Naive thymus-derived CD4-positive, alpha-beta T cell (primary cell): ENCODE results near the gene SH3RF3. TPM values are rescaled to one million over a fixed set of nuclear protein-coding genes. Genes with fewer than 3 reads are reported as not detected.

ENCODE experiments used
- ATAC-seq: fragments of 150-1000 bp; cut with Tn5 transposase; 2 replicates; pipeline ENCODE4 v1.10.0; 2021; ENCODE audit warnings: mild to moderate bottlenecking, moderate library complexity
- CTCF ChIA-PET: fragments of 350-600 bp; sonication (Branson Sonifier 250); formaldehyde crosslinking; loops from one replicate; lab custom pipeline; 2021; ENCODE audit warnings: antibody characterized with exemption; lab: Charles Lee
- POLR2A ChIA-PET: fragments of 350-600 bp; sonication (Branson Sonifier 250); formaldehyde crosslinking; loops from one replicate; lab custom pipeline; 2021; ENCODE audit warnings: antibody characterized with exemption, inconsistent platforms; lab: Charles Lee
- DNase-seq, 9 donors: peaks; one replicate each; pipeline versions ENCODE4 v3.0.0 to v3.0.0-alpha.2; 2020 to 2022; ENCODE audit warnings: mixed read lengths in 1 of 9
- H3K27ac ChIP-seq: one replicate; pipeline ENCODE4 v1.7.0; 2013; ENCODE audit warnings: mild to moderate bottlenecking, low read depth, low read length, moderate library complexity
- H3K27me3 ChIP-seq, 2 donors: one replicate each; pipeline ENCODE4 v1.7.0; 2013; ENCODE audit warnings: low read length in 2 of 2, mild to moderate bottlenecking in 2 of 2, moderate library complexity in 2 of 2; ENCODE audit not compliant: control insufficient read depth in 2 of 2, insufficient read depth in 2 of 2
- H3K36me3 ChIP-seq, 3 experiments: 1 replicate in 2 of 3; 2 replicates in 1 of 3; pipeline ENCODE4 v1.7.0; 2013; ENCODE audit warnings: low read length in 3 of 3, mild to moderate bottlenecking in 3 of 3, moderate library complexity in 1 of 3; ENCODE audit not compliant: insufficient read depth in 3 of 3, control insufficient read depth in 2 of 3
- H3K4me1 ChIP-seq, 2 donors: one replicate each; pipeline ENCODE4 v1.7.0; 2013; ENCODE audit warnings: low read length in 2 of 2, mild to moderate bottlenecking in 2 of 2, moderate library complexity in 1 of 2; ENCODE audit not compliant: control insufficient read depth in 2 of 2, insufficient read depth in 2 of 2
- H3K4me3 ChIP-seq: 2 replicates; pipeline ENCODE4 v1.7.0; 2013; ENCODE audit warnings: mild to moderate bottlenecking, low read length
- H3K9me3 ChIP-seq, 3 experiments: 1 replicate in 2 of 3; 2 replicates in 1 of 3; pipeline ENCODE4 v1.7.0; 2013; ENCODE audit warnings: low read length in 3 of 3; ENCODE audit not compliant: control insufficient read depth in 2 of 3
- H3K27ac Mint-ChIP-seq, 9 donors: one replicate each; pipeline ENCODE4 v1.8.0; 2020 to 2022; ENCODE audit warnings: mixed read lengths in 9 of 9, mild to moderate bottlenecking in 8 of 9, moderate library complexity in 5 of 9, inconsistent platforms in 2 of 9
- H3K27me3 Mint-ChIP-seq, 5 donors: one replicate each; pipeline ENCODE4 v1.8.0; 2021 to 2022; ENCODE audit warnings: mixed read lengths in 5 of 5, mild to moderate bottlenecking in 1 of 5
- H3K36me3 Mint-ChIP-seq, 5 donors: one replicate each; pipeline ENCODE4 v1.8.0; 2020 to 2022; ENCODE audit warnings: mixed read lengths in 5 of 5, mild to moderate bottlenecking in 3 of 5, inconsistent platforms in 1 of 5
- H3K4me1 Mint-ChIP-seq, 7 donors: one replicate each; pipeline ENCODE4 v1.8.0; 2020 to 2022; ENCODE audit warnings: mixed read lengths in 7 of 7, mild to moderate bottlenecking in 3 of 7, inconsistent platforms in 1 of 7
- H3K4me3 Mint-ChIP-seq, 10 donors: one replicate each; pipeline ENCODE4 v1.8.0; 2020 to 2022; ENCODE audit warnings: mild to moderate bottlenecking in 10 of 10, mixed read lengths in 10 of 10, moderate library complexity in 6 of 10, inconsistent platforms in 2 of 10
- H3K9me3 Mint-ChIP-seq, 11 donors: one replicate each; pipeline ENCODE4 v1.8.0; 2020 to 2022; ENCODE audit warnings: mixed read lengths in 11 of 11, mild to moderate bottlenecking in 4 of 11, inconsistent platforms in 1 of 11, moderate library complexity in 1 of 11
- intact Hi-C, 2 donors: fragments of 100-400 bp; cut with micrococcal nuclease; formaldehyde crosslinking; loops; one replicate each; pipeline ENCODE4 v1.15.1; 2023
- polyA plus RNA-seq, 2 donors: library from polyadenylated mRNA; unstranded; fragments of 300-500 nt; fragmentation: Illumina TruSeq; gene quantifications; one replicate each; pipeline ENCODE4 v1.2.3, GENCODE V29; 2021
- total RNA-seq, 6 experiments: library from RNA in 5 of 6; stranded (reverse) in 5 of 6; gene quantifications; 1 replicate in 5 of 6; 2 replicates in 1 of 6; pipeline ENCODE4 v1.2.3 and lab custom pipeline; 2021 to 2026

The SH3RF3 gene
- total and polyA plus RNA-seq, 7 experiments from 2014 or later = 0.19 to 11.5 (median 4.8) TPM

DNA sequence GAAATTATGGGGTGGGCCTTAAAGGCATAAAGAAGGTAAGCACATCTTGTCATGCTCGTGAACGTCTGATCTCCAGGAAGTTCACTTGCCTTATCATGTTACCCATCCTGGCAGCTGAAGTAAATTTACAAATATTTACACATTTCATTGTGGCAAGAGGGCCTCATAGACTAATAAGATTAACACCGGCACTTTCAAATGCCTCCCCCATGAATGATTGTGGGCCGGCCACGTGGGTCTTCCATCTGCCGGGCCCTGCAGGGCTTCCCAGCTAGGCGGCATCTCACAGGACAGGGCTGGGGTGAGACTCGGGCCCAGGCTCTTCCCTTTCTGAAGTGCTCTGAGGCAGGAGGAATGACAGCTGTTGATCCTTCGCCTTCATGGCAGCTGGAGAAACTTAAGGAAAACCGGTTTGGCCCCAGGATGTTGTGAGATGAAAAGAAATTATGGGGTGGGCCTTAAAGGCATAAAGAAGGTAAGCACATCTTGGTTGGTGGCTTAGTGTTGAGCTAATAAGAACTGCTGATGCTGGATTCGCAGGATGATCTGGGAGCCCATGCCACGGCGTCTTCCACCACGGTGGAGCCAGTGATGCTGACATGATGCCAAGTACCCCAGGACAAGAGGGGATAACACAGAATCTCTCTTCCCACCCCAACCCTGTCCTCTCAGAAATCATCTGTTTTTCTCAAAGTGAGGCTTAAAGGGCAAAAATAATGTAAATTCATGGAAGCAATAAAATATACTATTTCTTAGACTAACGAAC lies 308.5 kb downstream of the SH3RF3 start:
- Histone ChIP-seq H3K4me1 (no peaks in the 10 kb centered on the region), H3K9me3 (peaks cover 0 to 13% (median 0%) of the 10 kb centered on the region in 3 experiments), H3K36me3 (peaks cover 0 to 25% (median 0%) of the 10 kb centered on the region in 3 experiments), H3K27me3 (no peaks in the 10 kb centered on the region), H3K27ac (no peak overlapping the region), H3K4me3 (no peak overlapping the region)
- H3K27ac Mint-ChIP-seq = no peak overlapping the region
- POLR2A ChIA-PET = no interaction called here
- DNase-seq (no peak), ATAC-seq (no peak)
- no peaks in the 10 kb centered on the region for H3K4me1 Mint-ChIP-seq
- no peak overlapping the region for H3K4me3 Mint-ChIP-seq
- CTCF ChIA-PET = no interaction called here
- H3K9me3 Mint-ChIP-seq = peaks cover 13 to 35% (median 24%) of the 10 kb centered on the region in 11 donors
- intact Hi-C loops = no loop called here
- peaks cover 11 to 86% (median 51%) of the 10 kb centered on the region in 5 donors for H3K36me3 Mint-ChIP-seq
- peaks cover 0 to 2% (median 0%) of the 10 kb centered on the region in 5 donors for H3K27me3 Mint-ChIP-seq

DNA sequence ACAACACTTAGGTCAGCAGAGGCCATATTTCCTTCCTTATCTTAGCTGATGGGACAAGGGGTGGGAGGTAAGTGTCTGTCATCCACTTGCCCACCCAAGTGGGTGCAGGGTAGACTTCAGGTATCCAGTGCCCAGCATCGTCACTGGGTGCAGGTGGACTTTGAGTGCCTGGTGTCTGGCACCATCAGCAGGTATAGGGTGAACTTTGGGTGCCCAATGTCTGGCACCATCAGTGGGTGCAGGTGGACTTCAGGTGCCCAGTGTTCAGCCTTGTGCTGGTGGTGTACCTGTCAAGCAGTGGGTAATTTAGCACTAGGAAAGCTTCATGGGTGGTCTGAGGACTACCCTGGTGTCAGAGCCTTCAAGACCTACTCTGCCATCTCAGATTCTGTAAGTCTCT lies 309.1 kb downstream of the SH3RF3 start:
- H3K4me1 Mint-ChIP-seq = no peaks in the 10 kb centered on the region
- peaks cover 0 to 2% (median 0%) of the 10 kb centered on the region in 5 donors for H3K27me3 Mint-ChIP-seq
- CTCF ChIA-PET = no interaction called here
- Histone ChIP-seq H3K27ac (no peak overlapping the region), H3K4me1 (no peaks in the 10 kb centered on the region), H3K9me3 (peaks cover 0 to 16% (median 4%) of the 10 kb centered on the region in 3 experiments), H3K27me3 (no peaks in the 10 kb centered on the region), H3K36me3 (peaks cover 0 to 25% (median 0%) of the 10 kb centered on the region in 3 experiments), H3K4me3 (no peak overlapping the region)
- POLR2A ChIA-PET = no interaction called here
- no peak for DNase-seq
- H3K36me3 Mint-ChIP-seq = peaks cover 11 to 83% (median 58%) of the 10 kb centered on the region in 5 donors
- ATAC-seq = no peak
- peaks cover 13 to 42% (median 29%) of the 10 kb centered on the region in 11 donors for H3K9me3 Mint-ChIP-seq
- H3K4me3 Mint-ChIP-seq = no peak overlapping the region
- no peak overlapping the region for H3K27ac Mint-ChIP-seq
- intact Hi-C loops = no loop called here

DNA sequence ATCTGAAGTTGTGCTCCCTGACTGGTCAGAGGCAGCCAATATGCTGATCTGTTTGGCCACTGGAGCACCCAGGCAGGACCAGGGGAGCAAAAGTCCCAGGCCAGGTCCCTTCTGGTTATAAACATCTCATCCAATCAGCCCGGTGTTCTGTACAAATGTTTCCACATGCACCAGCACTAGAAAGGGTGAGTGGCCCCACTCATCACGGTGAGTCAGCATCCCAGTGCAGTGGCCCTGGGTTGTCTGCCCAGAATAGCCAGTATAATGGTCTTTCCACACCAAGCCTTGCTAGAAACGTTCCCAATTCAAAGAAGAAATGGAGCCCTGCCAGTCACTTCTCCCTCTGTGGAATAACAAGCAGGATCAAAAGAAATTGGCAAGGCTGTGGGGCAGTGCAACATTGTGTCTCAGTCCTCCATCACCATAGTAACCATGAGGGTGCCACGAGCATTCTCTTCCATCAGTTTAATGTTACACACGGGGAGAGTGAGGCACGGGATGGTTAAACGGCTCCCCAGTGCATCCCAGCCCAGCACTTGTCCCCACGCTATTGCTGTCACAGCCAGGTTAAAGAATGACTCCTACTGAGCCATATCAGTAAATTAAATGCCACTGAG lies 309.9 kb downstream of the SH3RF3 start:
- Histone ChIP-seq H3K4me3 (no peak overlapping the region), H3K36me3 (peaks cover 0 to 25% (median 0%) of the 10 kb centered on the region in 3 experiments), H3K4me1 (no peaks in the 10 kb centered on the region), H3K27ac (no peak overlapping the region), H3K9me3 (peaks cover 0 to 16% (median 6%) of the 10 kb centered on the region in 3 experiments), H3K27me3 (no peaks in the 10 kb centered on the region)
- intact Hi-C loops = no loop called here
- Mint-ChIP-seq H3K27ac (no peak overlapping the region), H3K4me1 (no peaks in the 10 kb centered on the region), H3K4me3 (no peak overlapping the region), H3K36me3 (peaks cover 11 to 87% (median 65%) of the 10 kb centered on the region in 5 donors), H3K27me3 (peaks cover 0 to 2% (median 0%) of the 10 kb centered on the region in 5 donors), H3K9me3 (peaks cover 13 to 49% (median 29%) of the 10 kb centered on the region in 11 donors)
- CTCF ChIA-PET = no interaction called here
- ATAC-seq (no peak), DNase-seq (no peak)
- POLR2A ChIA-PET = no interaction called here

DNA sequence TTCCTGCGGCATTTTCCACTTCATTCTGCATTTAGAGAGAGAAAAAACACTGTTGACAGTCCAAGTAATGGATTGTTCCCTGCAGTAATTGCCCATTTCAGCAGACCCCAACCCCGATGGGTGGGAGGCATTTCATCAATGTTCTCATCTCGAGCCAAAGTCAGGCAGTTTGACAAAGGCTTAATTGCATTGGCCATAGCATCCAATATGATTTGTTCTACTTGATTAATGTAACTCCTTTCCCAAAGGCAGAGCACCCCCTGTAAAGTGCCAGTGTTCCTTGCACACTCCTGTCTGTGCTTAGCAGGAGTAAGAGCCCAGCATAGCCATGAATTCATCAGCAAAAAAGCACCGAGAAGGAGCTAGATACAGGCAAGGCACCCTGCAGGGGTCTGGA lies 310.4 kb downstream of the SH3RF3 start:
- peaks cover 0 to 19% (median 6%) of the 10 kb centered on the region in 3 experiments for H3K9me3 ChIP-seq
- peaks cover 0 to 25% (median 0%) of the 10 kb centered on the region in 3 experiments for H3K36me3 ChIP-seq
- ChIA-PET CTCF (no interaction called here), POLR2A (no interaction called here)
- no peaks in the 10 kb centered on the region for H3K4me1 Mint-ChIP-seq
- no peaks in the 10 kb centered on the region for H3K4me1 ChIP-seq
- H3K27ac ChIP-seq = no peak overlapping the region
- DNase-seq (no peak), ATAC-seq (no peak)
- no peak overlapping the region for H3K4me3 Mint-ChIP-seq
- H3K27me3 ChIP-seq = no peaks in the 10 kb centered on the region
- intact Hi-C loops = no loop called here
- no peak overlapping the region for H3K27ac Mint-ChIP-seq
- H3K9me3 Mint-ChIP-seq = peaks cover 13 to 52% (median 29%) of the 10 kb centered on the region in 11 donors
- H3K36me3 Mint-ChIP-seq = peaks cover 11 to 83% (median 67%) of the 10 kb centered on the region in 5 donors
- H3K27me3 Mint-ChIP-seq = peaks cover 0 to 2% (median 0%) of the 10 kb centered on the region in 5 donors
- H3K4me3 ChIP-seq = no peak overlapping the region

DNA sequence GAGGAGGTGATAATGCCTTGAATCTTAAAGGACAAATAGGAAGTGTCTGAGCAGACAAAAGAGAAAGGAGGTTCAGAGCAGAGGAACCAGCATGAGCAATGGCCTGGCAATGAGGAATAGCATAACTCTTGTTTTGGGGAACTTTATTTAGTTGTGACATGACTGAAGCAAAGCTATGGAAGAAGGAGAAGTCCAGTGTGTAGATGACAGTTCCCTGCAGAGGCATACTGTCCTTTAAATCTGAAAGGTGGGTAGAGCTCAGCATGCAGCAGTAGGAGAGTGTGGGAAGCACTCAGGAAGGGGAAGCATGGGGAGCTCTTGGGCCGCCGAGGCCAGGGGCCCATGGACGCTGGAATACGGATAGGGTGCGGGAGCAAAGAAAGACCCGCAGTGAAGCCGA lies 311.0 kb downstream of the SH3RF3 start:
- Mint-ChIP-seq H3K4me1 (peaks cover 0 to 5% (median 0%) of the 10 kb centered on the region in 7 donors), H3K9me3 (peaks cover 19 to 58% (median 32%) of the 10 kb centered on the region in 11 donors), H3K27me3 (peaks cover 0 to 2% (median 0%) of the 10 kb centered on the region in 5 donors), H3K27ac (no peak overlapping the region), H3K4me3 (no peak overlapping the region), H3K36me3 (peaks cover 14 to 84% (median 73%) of the 10 kb centered on the region in 5 donors)
- H3K9me3 ChIP-seq = peaks cover 0 to 23% (median 6%) of the 10 kb centered on the region in 3 experiments
- H3K27ac ChIP-seq = no peak overlapping the region
- ChIA-PET POLR2A (no interaction called here), CTCF (interaction anchor here (0.6 kb wide), 1 partner anchor 254 kb away, joined by 3 read pairs; no protein-coding TSS in a partner anchor)
- no peaks in the 10 kb centered on the region for H3K4me1 ChIP-seq
- no peak overlapping the region for H3K4me3 ChIP-seq
- ATAC-seq (no peak), DNase-seq (no peak)
- no peaks in the 10 kb centered on the region for H3K27me3 ChIP-seq
- peaks cover 0 to 25% (median 0%) of the 10 kb centered on the region in 3 experiments for H3K36me3 ChIP-seq
- intact Hi-C loops = no loop called here

DNA sequence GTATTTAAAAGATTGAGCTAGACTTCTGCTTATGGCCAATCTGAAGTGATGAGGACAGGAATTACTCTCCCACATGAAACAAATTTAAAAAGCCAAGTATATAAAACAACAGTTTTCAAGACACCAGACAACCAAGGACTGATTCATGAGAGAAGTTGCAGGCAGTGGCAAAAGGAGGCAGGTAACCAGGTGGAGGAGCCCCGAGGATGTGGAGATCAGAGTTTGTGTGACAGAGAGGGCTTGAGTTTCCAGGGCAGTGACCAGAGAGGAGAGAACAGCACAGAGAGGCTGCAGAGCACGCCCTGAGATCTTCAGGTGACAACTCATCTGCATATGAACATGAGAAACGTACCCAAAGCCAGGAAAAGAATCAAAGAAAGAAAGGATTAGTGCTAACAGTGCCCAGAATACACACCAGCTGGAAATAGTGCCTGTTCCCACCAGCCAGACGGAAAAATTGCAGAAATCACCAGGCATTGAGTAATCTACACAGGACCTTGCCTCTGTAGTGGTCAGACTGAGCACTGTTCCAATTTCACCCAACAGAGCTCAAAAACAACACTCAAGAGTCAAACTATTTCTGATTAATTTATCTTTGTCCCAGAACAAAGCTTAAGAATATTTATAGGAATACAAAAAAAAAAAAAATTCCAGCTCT lies 311.6 kb downstream of the SH3RF3 start:
- no peak for ATAC-seq

More for the DNA sequence above, 311.6 kb downstream of the SH3RF3 start:
- H3K36me3 Mint-ChIP-seq = peaks cover 14 to 84% (median 80%) of the 10 kb centered on the region in 5 donors
- Histone ChIP-seq H3K9me3 (peaks cover 0 to 23% (median 6%) of the 10 kb centered on the region in 3 experiments), H3K4me3 (no peak overlapping the region), H3K27me3 (no peaks in the 10 kb centered on the region), H3K36me3 (peaks cover 0 to 25% (median 0%) of the 10 kb centered on the region in 3 experiments), H3K4me1 (no peaks in the 10 kb centered on the region), H3K27ac (no peak overlapping the region)
- intact Hi-C loops = no loop called here
- peaks cover 20 to 58% (median 32%) of the 10 kb centered on the region in 11 donors for H3K9me3 Mint-ChIP-seq
- peaks cover 0 to 6% (median 0%) of the 10 kb centered on the region in 7 donors for H3K4me1 Mint-ChIP-seq
- CTCF ChIA-PET = interaction anchor here (0.6 kb wide), 1 partner anchor 254 kb away, joined by 3 read pairs; no protein-coding TSS in a partner anchor
- peaks cover 0 to 2% (median 0%) of the 10 kb centered on the region in 5 donors for H3K27me3 Mint-ChIP-seq
- DNase-seq = no peak
- no peak overlapping the region for H3K27ac Mint-ChIP-seq
- POLR2A ChIA-PET = no interaction called here
- H3K4me3 Mint-ChIP-seq = no peak overlapping the region
